MM.1S (cell line): ENCODE measurements around the gene TREML1.
"Not testable (repeated sequence)": the region's sequence is repeated elsewhere in the genome, so short reads cannot be mapped to it uniquely, and the experiment has no call there.

ENCODE experiments used
- DNase-seq: peaks from one replicate; pipeline ENCODE4 v3.0.0-alpha.2; 2015
- H2AFZ ChIP-seq: fragments of 300-600 bp; sonication (generic); 2 replicates; pipeline ENCODE4 v1.6.0; 2016; ENCODE audit warnings: antibody characterized with exemption, low read length
- H3F3A ChIP-seq: fragments of 300-600 bp; sonication (generic); 2 replicates; pipeline ENCODE4 v1.6.1; 2016; ENCODE audit warnings: mild to moderate bottlenecking, antibody characterized with exemption, low read length, moderate library complexity, mixed read lengths; ENCODE audit not compliant: insufficient read depth
- H3K27ac ChIP-seq: fragments of 300-600 bp; sonication (generic); 2 replicates; pipeline ENCODE4 v1.5.1; 2016; ENCODE audit warnings: mild to moderate bottlenecking, low read length
- H3K27me3 ChIP-seq: fragments of 300-600 bp; sonication (generic); replicated peaks from 2 replicates; pipeline ENCODE4 v1.6.0; 2016; ENCODE audit warnings: low read length; ENCODE audit not compliant: insufficient read depth
- H3K36me3 ChIP-seq: fragments of 300-600 bp; sonication (generic); replicated peaks from 2 replicates; pipeline ENCODE4 v1.6.1; 2016; ENCODE audit warnings: mild to moderate bottlenecking, low read length, mixed read lengths; ENCODE audit not compliant: insufficient read depth
- H3K4me1 ChIP-seq: fragments of 300-600 bp; sonication (generic); 2 replicates; pipeline ENCODE4 v1.6.1; 2016; ENCODE audit warnings: low read length, mixed read lengths
- H3K4me2 ChIP-seq: fragments of 300-600 bp; sonication (generic); 2 replicates; pipeline ENCODE4 v1.6.0; 2016; ENCODE audit warnings: low read depth, low read length
- H3K4me3 ChIP-seq: fragments of 300-600 bp; sonication (generic); 2 replicates; pipeline ENCODE4 v1.5.1; 2016; ENCODE audit warnings: low read length, mixed read lengths
- H3K79me2 ChIP-seq: fragments of 300-600 bp; sonication (generic); 2 replicates; pipeline ENCODE4 v1.6.1; 2016; ENCODE audit warnings: mixed run types, low read length, mixed read lengths
- H3K9ac ChIP-seq: fragments of 300-600 bp; sonication (generic); 2 replicates; pipeline ENCODE4 v1.6.1; 2016; ENCODE audit warnings: low read length, mixed read lengths
- H3K9me2 ChIP-seq: fragments of 300-600 bp; sonication (generic); replicated peaks from 2 replicates; pipeline ENCODE4 v1.6.1; 2016; ENCODE audit warnings: mild to moderate bottlenecking, low read length, mixed read lengths; ENCODE audit not compliant: insufficient read depth
- H3K9me3 ChIP-seq: fragments of 300-600 bp; sonication (generic); replicated peaks from 2 replicates; pipeline ENCODE4 v1.6.1; 2016; ENCODE audit warnings: mild to moderate bottlenecking, low read length, mixed read lengths; ENCODE audit not compliant: insufficient read depth
- H4K20me1 ChIP-seq: fragments of 300-600 bp; sonication (generic); 2 replicates; pipeline ENCODE4 v1.6.1; 2016; ENCODE audit warnings: mild to moderate bottlenecking, low read length, moderate library complexity, mixed read lengths; ENCODE audit not compliant: insufficient read depth
- CTCF ChIP-seq: fragments of 300-600 bp; sonication (generic); IDR thresholded peaks from 2 replicates; pipeline ENCODE4 v1.5.1; 2016; ENCODE audit warnings: antibody characterized with exemption, low read length, mixed read lengths
- EZH2 ChIP-seq: fragments of 300-600 bp; sonication (generic); optimal IDR thresholded peaks from 2 replicates; pipeline ENCODE3; 2017; ENCODE audit warnings: low read depth, mild to moderate bottlenecking, antibody characterized with exemption, low read length, mixed read lengths
- EZH2phosphoT487 ChIP-seq: fragments of 300-600 bp; sonication (generic); IDR thresholded peaks from 2 replicates; pipeline ENCODE4 v1.6.1; 2018; ENCODE audit warnings: antibody characterized with exemption, low read length

Gene TREML1

GRCh38 chr6:41120058-41120457 lies 34.1 kb downstream of the TREML1 start:
- no peak overlapping the region for H3K4me3 ChIP-seq
- H3K27ac ChIP-seq: no peak overlapping the region
- no peak for DNase-seq
- no peaks in the 10 kb centered on the region for H3K9me3 ChIP-seq
- no peaks in the 10 kb centered on the region for H3K27me3 ChIP-seq
- TF ChIP-seq EZH2 (no peak), CTCF (no peak), EZH2phosphoT487 (no peak)
- no peaks in the 10 kb centered on the region for H3K9me2 ChIP-seq
- no peak overlapping the region for H3K9ac ChIP-seq
- H4K20me1 ChIP-seq: no peaks in the 10 kb centered on the region
- H3K79me2 ChIP-seq: no peaks in the 10 kb centered on the region
- H3F3A ChIP-seq: no peaks in the 10 kb centered on the region
- H3K4me2 ChIP-seq: no peak overlapping the region
- no peaks in the 10 kb centered on the region for H3K4me1 ChIP-seq
- H2AFZ ChIP-seq: no peak overlapping the region
- no peaks in the 10 kb centered on the region for H3K36me3 ChIP-seq

DNA sequence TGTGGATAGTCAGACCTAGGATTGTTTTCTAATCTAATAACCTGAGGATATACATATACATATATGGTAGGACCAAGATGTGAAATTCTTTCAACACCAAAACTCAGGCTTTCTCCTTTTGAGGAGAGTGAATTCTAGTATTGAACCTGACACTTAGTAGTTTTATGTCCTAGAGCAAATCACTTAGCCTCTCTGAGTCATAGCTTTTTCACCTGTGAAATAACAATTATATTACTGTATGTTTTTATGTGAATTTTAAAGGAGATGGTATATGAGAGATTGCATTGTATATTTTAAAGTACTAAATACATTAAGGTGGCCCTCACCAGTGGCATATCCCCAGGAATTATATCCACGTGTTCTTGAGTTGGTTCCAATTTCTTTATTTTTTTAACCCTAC lies 34.6 kb downstream of the TREML1 start:
- Histone ChIP-seq H3K27ac (no peak overlapping the region), H3K9me2 (no peaks in the 10 kb centered on the region), H3F3A (no peaks in the 10 kb centered on the region), H3K79me2 (no peaks in the 10 kb centered on the region), H3K36me3 (no peaks in the 10 kb centered on the region), H3K4me1 (no peaks in the 10 kb centered on the region), H3K9me3 (no peaks in the 10 kb centered on the region), H4K20me1 (no peaks in the 10 kb centered on the region), H2AFZ (no peak overlapping the region), H3K4me3 (no peak overlapping the region), H3K27me3 (no peaks in the 10 kb centered on the region), H3K4me2 (no peak overlapping the region), H3K9ac (no peak overlapping the region)
- no peak for DNase-seq
- TF ChIP-seq EZH2 (no peak), CTCF (no peak)

DNA sequence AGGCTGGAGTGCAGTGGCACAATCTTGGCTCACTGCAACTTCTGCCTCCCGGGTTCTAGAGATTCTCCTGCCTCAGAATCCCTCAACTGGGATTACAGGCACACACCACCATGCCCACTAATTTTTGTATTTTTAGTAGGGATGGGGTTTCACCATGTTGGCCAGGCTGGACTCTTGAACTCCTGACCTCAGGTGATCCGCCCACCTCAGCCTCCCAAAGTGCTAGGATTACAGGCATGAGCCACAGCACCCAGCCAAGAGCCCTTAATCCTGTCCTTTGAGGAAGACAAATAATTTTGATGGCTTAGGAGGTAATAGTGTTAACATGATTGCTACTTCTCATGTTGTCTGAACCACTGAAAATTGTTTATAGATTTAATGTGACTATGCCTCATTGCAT lies 39.1 kb downstream of the TREML1 start:
- H3K9ac ChIP-seq, H2AFZ ChIP-seq, H3F3A ChIP-seq, H3K4me3 ChIP-seq, H3K4me1 ChIP-seq, DNase-seq, H3K79me2 ChIP-seq, H3K27ac ChIP-seq, H3K9me3 ChIP-seq, H3K4me2 ChIP-seq, H4K20me1 ChIP-seq, H3K36me3 ChIP-seq, H3K9me2 ChIP-seq, H3K27me3 ChIP-seq: not testable (repeated sequence)

- H3K27ac ChIP-seq: no peak overlapping the region
- no peaks in the 10 kb centered on the region for H3K9me3 ChIP-seq
- H3K4me3 ChIP-seq: no peak overlapping the region
- DNase-seq: no peak
- no peaks in the 10 kb centered on the region for H3K36me3 ChIP-seq
- TF ChIP-seq EZH2: no peak
- TF ChIP-seq CTCF: no peak
- TF ChIP-seq EZH2phosphoT487: no peak
- no peak overlapping the region for H3K9ac ChIP-seq
- no peaks in the 10 kb centered on the region for H3K79me2 ChIP-seq
- no peaks in the 10 kb centered on the region for H4K20me1 ChIP-seq
- no peak overlapping the region for H2AFZ ChIP-seq
- no peaks in the 10 kb centered on the region for H3K9me2 ChIP-seq
- no peaks in the 10 kb centered on the region for H3F3A ChIP-seq
- H3K4me2 ChIP-seq: no peak overlapping the region
- no peaks in the 10 kb centered on the region for H3K27me3 ChIP-seq
- no peaks in the 10 kb centered on the region for H3K4me1 ChIP-seq
Observed at GRCh38 chr6:41111017-41111416, 43.1 kb downstream of the TREML1 start.
